ENCODE results near the gene PRSS53.

Gene PRSS53

DNA sequence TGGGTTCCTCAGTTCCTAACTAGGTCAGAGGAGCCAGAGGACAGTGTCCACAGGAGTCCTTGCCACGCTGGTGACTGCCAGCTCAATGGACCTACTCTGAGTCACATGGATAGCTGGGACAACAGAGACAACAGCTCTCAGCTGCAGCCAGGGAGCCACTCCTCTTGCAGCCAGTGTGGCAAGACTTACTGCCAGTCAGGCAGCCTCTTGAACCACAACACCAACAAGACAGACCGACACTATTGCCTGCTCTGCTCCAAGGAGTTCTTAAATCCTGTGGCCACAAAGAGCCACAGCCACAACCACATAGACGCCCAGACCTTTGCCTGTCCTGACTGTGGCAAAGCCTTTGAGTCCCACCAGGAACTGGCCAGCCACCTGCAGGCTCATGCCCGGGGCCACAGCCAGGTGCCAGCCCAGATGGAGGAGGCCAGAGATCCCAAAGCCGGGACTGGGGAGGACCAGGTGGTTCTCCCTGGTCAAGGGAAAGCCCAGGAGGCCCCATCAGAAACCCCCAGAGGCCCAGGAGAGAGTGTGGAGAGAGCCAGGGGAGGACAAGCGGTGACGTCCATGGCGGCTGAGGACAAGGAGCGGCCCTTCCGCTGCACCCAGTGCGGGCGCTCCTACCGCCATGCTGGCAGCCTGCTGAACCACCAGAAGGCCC is 7.9 kb downstream of the PRSS53 start:
- H3K4me3 ChIP-seq (ENCODE audit: low read depth, low read length): no peak overlapping the region
- DNase-seq (ENCODE audit: low read depth): no peak

DNA sequence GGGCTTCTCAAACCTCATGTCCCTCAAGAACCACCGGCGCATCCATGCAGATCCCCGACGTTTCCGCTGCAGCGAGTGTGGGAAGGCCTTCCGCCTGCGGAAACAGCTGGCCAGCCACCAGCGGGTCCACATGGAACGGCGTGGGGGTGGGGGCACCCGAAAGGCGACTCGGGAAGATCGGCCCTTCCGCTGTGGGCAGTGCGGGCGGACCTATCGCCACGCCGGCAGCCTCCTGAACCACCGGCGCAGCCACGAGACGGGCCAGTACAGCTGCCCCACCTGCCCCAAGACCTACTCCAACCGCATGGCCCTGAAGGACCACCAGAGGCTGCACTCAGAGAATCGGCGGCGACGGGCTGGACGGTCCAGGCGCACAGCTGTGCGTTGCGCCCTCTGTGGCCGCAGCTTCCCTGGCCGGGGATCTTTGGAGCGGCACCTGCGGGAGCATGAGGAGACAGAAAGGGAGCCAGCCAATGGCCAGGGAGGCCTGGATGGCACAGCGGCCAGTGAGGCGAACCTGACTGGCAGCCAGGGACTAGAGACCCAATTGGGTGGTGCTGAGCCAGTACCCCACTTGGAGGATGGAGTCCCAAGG is 8.6 kb downstream of the PRSS53 start:
- no peak overlapping the region for H3K4me3 ChIP-seq (ENCODE audit: low read depth, low read length)
- no peak for DNase-seq (ENCODE audit: low read depth)

DNA sequence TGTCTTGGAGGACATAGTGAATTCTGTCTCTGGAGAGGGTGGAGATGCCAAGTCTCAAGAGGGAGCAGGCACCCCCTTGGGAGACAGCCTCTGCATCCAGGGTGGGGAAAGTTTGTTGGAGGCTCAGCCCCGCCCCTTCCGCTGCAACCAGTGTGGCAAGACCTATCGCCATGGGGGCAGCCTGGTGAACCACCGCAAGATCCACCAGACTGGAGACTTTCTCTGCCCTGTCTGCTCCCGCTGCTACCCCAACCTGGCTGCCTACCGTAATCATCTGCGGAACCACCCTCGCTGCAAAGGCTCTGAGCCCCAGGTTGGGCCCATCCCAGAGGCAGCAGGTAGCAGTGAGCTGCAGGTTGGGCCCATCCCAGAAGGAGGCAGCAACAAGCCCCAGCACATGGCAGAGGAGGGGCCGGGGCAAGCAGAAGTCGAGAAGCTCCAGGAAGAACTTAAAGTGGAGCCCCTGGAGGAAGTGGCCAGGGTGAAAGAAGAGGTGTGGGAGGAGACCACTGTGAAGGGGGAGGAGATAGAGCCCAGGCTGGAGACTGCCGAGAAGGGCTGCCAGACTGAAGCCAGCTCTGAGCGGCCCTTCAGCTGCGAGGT is 9.3 kb downstream of the PRSS53 start:
- no peak overlapping the region for H3K4me3 ChIP-seq (ENCODE audit: low read depth, low read length)
- DNase-seq (ENCODE audit: low read depth): no peak

DNA sequence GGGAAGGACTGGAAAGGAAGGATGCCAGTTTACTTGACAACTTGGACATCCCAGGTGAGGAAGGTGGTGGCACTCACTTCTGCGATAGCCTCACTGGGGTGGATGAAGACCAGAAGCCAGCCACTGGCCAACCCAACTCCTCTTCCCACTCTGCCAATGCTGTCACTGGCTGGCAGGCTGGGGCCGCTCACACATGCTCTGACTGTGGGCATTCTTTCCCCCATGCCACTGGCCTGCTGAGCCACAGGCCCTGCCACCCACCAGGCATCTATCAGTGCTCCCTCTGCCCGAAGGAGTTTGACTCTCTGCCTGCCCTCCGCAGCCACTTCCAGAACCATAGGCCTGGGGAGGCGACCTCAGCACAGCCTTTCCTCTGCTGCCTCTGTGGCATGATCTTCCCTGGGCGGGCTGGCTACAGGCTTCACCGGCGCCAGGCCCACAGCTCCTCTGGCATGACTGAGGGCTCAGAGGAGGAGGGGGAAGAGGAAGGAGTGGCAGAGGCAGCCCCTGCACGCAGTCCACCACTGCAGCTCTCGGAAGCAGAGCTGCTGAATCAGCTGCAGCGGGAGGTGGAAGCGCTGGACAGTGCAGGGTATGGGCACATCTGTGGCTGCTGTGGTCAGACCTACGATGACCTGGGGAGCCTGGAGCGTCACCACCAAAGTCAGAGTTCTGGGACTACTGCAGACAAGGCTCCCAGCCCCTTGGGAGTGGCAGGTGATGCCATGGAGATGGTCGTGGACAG is 10.0 kb downstream of the PRSS53 start:
- no peak for DNase-seq (ENCODE audit: low read depth)
- H3K4me3 ChIP-seq (ENCODE audit: low read depth, low read length): no peak overlapping the region

DNA sequence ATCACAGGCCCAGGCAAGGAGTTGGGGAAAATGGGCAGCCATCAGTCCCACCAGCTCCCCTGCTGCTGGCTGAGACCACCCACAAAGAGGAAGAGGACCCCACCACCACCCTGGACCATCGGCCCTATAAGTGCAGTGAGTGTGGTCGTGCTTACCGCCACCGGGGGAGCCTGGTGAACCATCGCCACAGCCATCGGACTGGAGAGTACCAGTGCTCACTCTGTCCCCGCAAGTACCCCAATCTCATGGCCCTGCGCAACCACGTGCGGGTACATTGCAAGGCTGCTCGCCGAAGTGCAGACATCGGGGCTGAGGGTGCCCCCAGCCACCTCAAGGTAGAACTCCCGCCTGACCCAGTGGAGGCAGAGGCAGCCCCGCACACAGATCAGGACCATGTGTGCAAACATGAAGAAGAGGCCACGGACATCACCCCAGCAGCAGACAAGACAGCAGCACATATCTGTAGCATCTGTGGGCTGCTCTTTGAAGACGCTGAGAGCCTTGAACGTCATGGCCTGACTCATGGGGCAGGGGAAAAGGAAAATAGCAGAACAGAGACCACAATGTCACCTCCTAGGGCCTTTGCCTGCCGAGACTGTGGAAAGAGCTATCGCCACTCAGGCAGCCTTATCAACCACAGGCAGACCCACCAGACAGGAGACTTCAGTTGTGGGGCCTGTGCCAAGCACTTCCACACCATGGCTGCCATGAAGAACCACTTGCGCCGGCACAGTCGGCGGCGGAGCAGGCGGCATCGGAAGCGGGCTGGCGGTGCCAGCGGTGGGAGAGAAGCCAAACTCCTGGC is 10.9 kb downstream of the PRSS53 start:
- H3K4me3 ChIP-seq (ENCODE audit: low read depth, low read length): no peak overlapping the region
- no peak for DNase-seq (ENCODE audit: low read depth)

GRCh38 chr16:31077024-31077423 is 11.7 kb downstream of the PRSS53 start:
- H3K4me3 ChIP-seq (ENCODE audit: low read depth, low read length): no peak overlapping the region
- DNase-seq (ENCODE audit: low read depth): no peak

DNA sequence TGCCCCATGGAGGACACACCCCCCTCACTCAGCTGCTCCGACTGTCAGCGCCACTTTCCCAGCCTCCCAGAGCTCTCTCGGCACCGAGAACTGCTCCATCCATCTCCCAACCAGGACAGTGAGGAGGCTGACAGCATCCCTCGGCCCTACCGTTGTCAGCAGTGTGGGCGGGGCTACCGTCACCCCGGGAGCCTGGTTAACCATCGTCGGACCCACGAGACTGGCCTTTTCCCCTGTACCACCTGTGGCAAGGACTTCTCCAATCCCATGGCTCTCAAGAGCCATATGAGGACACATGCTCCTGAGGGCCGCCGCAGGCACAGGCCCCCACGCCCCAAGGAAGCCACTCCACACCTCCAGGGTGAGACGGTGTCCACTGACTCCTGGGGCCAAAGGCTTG is 12.4 kb downstream of the PRSS53 start:
- H3K4me3 ChIP-seq (ENCODE audit: low read depth, low read length): no peak overlapping the region

GRCh38 chr16:31074814-31075183 is 13.9 kb downstream of the PRSS53 start:
- no peak for DNase-seq (ENCODE audit: low read depth)
- peak overlapping the region; percentile 96 for H3K4me3 ChIP-seq (ENCODE audit: low read depth, low read length)

More for the DNA sequence above, 12.4 kb downstream of the PRSS53 start:
- no peak for DNase-seq (ENCODE audit: low read depth)

DNA sequence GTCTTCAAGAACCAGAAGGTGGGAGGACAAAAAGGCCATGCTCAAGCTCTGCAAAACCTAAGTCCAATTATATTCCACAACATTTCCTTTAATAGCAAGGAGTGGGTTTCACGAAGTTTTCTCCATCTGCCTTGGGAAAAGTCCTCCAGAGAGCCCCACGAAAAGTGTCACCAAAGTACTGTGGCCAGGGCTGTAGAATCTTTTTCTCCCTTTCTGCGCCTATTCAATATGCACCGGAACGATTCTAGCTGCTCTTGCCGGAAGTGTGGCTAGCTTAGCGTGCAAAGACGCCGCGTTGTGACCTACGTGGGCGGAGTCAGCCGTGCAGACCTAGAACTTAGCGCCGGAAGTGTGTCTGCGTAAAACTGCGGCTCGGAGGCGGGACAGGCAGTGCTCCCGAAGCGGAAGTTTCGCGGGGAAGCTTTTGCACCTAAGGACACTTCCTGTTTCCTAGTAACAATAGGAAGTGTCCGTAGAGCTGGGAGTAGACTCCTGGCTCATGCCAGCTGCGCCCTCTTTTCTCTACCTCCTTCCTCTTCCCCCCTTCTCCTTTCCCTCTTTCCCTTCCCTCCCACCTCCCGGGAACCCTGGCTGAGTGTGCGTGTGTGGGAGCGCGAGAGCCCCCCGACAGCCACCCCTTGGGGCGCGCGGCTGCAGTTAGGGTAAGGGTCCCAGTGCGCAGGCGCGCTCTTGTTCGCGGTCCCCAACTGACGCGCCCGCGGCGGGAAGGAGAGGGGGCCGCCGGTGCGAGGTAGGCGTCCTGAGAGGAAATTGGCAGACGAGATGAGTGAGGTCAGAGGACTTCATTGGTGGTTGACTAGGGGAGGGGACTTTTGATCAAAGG is 14.6 kb downstream of the PRSS53 start, which contains the start of the genes ZNF646 and ZNF668:
TSS of gene ZNF646 (plus strand) at position 453 of the 844 bp plus-strand sequence. CDS start 1,903 bp downstream, outside the sequence.
TSS of gene ZNF668 (minus strand) at position 271 of the 844 bp plus-strand sequence. CDS start 9,781 bp downstream, outside the sequence.
- DNase-seq (ENCODE audit: low read depth): peak; percentile 97
- peak within 1 kb of the TSS; percentile 96 for H3K4me3 ChIP-seq (ENCODE audit: low read depth, low read length)

DNA sequence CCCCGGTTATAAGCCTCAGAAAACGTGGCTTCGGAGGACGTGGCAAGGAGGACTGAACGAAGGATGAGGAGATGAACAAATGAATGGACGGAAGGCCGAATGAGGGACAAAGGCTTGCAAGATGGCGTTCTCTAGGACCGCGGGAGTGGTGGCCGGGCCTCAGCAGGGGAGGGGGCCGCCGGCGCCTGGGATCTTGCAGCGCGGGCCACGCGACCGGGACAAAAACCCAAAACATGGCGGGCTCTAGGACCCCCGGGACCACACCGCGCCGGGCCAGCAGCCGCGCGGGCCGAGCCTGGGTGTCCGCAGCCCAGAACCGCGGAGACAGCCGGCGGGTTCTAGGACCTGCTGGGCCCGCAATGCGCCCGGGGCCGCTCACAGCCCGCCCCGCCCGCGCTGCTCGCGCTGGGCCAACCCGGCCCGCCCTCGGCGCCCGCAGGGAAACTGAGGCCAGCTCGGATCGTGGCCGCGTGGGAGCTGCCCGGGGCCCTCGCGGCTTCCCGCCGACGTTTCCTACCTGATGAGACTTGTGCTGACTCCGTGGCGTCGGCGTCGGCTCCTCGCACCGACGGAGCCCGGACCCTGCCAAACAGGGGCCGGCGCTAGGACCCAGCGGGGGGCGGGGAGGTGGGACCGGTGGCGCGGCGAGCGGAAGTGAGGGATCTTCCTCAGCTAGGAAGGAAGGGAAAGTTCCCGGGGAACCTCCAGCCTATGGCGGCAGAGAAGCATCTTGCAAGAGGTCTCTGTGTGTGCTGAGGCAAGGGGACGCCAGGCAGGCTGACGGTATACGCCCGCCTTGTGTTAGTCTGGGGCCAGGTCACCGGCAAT is 15.4 kb downstream of the PRSS53 start:
- DNase-seq (ENCODE audit: low read depth): peak; percentile 66
- H3K4me3 ChIP-seq (ENCODE audit: low read depth, low read length): peak overlapping the region; percentile 96

DNA sequence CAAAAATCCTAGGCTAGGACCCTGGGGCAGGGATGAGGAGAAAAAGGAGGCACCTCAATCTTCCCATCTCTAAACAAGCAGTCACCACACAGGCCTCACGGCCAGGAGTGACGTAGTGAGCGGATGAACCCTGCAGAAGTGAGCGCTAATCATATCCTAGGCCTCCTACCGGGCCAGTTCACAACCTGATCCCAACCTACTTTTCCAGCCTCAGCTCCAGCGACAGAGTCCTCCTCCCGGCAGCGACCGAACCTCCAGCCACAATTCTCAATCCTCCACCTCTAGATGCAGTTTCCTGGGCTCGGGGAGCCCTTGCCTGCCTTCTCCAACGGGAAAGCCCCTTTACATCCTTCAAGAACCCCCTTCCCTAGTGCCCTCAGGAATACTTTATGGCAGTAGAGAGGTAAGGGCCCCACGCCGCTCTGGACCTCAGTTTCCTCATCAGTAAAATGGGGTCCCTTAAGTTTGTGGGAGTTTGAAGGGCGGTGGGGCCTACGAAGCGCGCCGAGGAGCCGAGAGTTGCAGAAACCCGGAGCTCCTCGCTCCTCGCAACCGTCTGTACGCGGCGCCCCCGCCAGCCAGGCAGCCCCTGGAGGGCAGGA is 16.1 kb downstream of the PRSS53 start:
- DNase-seq (ENCODE audit: low read depth): no peak
- H3K4me3 ChIP-seq (ENCODE audit: low read depth, low read length): peak overlapping the region; percentile 96

DNA sequence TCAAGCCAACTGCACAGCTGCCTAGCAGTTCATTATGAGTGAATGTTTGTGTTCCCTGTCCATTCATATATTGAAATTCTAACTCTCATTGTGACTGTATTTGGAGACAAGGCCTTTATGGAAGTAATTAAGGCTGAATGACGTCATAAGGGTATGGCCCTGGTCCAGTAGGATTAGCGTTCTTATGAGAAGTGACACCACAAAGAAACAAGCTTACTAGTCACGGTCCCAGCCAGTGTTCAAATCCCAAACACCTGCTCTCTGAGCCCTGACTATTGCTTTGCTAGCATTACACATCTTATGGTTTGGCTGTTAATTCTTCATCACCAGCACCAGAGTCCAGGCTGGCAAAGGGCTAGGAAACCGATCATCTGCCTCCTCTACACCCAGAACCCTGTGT is 16.9 kb downstream of the PRSS53 start:
- peak; percentile 79 for DNase-seq (ENCODE audit: low read depth)
- H3K4me3 ChIP-seq (ENCODE audit: low read depth, low read length): peak overlapping the region; percentile 96

DNA sequence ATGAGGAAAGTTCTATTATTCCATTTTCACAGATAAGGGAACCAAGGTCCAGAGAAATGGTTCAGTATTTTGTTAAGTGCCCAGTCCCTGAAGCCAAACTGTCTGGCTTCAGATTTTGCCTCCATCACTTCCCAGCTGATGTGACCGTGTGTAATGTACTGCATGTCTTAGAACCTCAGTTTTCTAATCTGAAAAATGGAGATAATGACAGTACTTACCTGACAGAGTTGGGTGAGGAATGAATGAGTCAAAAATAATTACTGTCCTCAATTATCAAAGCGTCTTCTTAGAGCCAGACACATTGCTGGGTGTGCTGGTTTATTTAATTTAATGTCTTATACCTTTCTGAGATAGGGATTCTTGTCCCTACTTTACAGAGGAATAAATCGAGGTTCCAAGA is 21.4 kb downstream of the PRSS53 start:
- H3K4me3 ChIP-seq (ENCODE audit: low read depth, low read length): no peak overlapping the region
- no peak for DNase-seq (ENCODE audit: low read depth)

DNA sequence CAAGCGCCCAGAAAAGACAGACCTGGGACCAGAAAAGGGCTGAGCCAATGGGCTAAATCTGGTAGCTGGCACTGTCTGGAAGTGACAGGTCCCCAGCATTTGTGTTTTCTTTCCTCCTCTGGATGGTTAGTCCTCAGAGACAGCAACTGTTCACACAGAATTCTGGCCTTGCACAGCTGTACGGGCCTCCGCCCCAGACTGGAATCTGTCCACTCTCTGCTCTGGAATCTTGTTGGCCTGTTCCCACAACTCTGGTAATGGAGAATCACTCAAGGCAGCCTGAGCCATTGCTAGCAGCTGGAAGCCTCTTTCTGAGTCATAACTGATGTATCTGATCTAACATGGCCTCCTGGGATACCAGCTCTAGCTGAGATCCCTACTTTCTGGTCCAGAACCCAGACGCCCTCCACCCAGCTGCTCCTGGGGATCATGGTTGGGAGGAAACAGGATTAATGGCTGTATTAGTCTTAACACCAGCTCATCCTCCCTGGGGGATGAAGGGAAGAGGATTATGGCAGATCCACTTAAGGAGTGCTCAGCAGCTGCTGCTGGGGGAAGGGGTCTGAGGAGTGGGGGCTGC is 23.8 kb downstream of the PRSS53 start:
- peak; percentile 94 for DNase-seq (ENCODE audit: low read depth)
- H3K4me3 ChIP-seq (ENCODE audit: low read depth, low read length): no peak overlapping the region

DNA sequence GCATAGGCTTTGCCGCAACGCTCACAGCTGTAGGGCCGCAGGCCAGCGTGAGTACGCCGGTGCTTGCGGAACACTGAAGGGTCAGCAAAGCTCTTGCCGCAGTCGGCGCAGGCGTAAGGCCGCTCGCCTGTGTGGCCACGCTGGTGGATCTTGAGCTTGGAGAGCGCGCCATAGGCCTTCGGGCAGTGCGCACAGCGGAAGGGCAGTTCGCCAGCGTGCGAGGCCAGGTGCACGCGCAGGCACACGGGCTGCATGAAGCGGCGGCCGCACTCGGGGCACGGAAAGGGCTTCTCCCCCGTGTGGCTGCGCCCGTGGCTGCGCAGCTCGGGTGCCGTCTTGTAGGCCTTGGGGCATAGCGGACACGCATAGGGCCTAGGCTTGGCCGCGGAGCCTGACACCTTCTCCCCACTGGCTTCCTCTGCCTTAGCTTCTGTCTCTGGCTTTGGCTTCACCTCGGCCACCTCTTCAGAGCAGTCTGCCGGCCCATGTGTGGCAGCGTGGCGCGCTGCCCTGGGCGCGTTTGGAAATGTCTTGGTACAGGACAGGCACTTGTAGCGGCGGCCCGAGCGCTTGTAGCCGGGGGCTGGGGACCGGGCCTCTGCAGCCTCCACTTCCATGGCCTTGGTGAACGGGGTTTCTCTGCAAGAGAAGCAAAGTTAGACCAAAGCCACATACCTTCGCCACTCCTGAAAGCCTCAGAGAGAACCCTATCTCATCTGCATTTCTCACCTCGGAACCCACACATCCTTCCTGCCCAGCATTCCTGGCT is 24.7 kb downstream of the PRSS53 start:
- DNase-seq (ENCODE audit: low read depth): no peak
- H3K4me3 ChIP-seq (ENCODE audit: low read depth, low read length): no peak overlapping the region

GRCh38 chr16:31063495-31063842 is 25.3 kb downstream of the PRSS53 start:
- H3K4me3 ChIP-seq (ENCODE audit: low read depth, low read length): no peak overlapping the region
- DNase-seq (ENCODE audit: low read depth): no peak
